Glutamatergic neuron (in vitro differentiated cells): ENCODE results near the gene MRPL51. TPM values are rescaled to one million over a fixed set of nuclear protein-coding genes. Genes with fewer than 3 reads are reported as not detected.

Source experiments
- DNase-seq: peaks from one replicate; pipeline ENCODE4 v3.0.0; 2022
- H3K27ac Mint-ChIP-seq: one replicate; pipeline ENCODE4 v1.8.0; 2020; ENCODE audit warnings: mild to moderate bottlenecking, mixed read lengths, inconsistent platforms; ENCODE audit not compliant: unreplicated experiment
- H3K27me3 Mint-ChIP-seq: one replicate; pipeline ENCODE4 v1.8.0; 2020; ENCODE audit warnings: mild to moderate bottlenecking, moderate library complexity, mixed read lengths, inconsistent platforms; ENCODE audit not compliant: unreplicated experiment
- H3K36me3 Mint-ChIP-seq: one replicate; pipeline ENCODE4 v1.8.0; 2020; ENCODE audit warnings: mild to moderate bottlenecking, mixed read lengths, inconsistent platforms; ENCODE audit not compliant: unreplicated experiment
- H3K4me1 Mint-ChIP-seq: one replicate; pipeline ENCODE4 v1.8.0; 2020; ENCODE audit warnings: mild to moderate bottlenecking, low read depth, mixed read lengths, inconsistent platforms; ENCODE audit not compliant: unreplicated experiment
- H3K4me3 Mint-ChIP-seq: one replicate; pipeline ENCODE4 v1.8.0; 2020; ENCODE audit warnings: mild to moderate bottlenecking, mixed read lengths, inconsistent platforms; ENCODE audit not compliant: unreplicated experiment
- H3K9me3 Mint-ChIP-seq: one replicate; pipeline ENCODE4 v1.8.0; 2020; ENCODE audit warnings: mild to moderate bottlenecking, moderate library complexity, mixed read lengths, inconsistent platforms; ENCODE audit not compliant: unreplicated experiment
- CTCF ChIP-seq: fragments of 200-600 bp; sonication (generic); IDR thresholded peaks from one replicate; pipeline ENCODE4 v1.5.0; 2021; ENCODE audit not compliant: partially characterized antibody, unreplicated experiment
- total RNA-seq: library from RNA; stranded (reverse); fragmentation: NEBNext Ultra II Directional; extraction: Animal tissue kit (Norgen Biotek cat#: 25700); gene quantifications from one replicate; pipeline ENCODE4 v1.2.1, GENCODE V29; 2021; ENCODE audit not compliant: unreplicated experiment

Gene MRPL51
- total RNA-seq, 1 donor from 2014 or later, result 138 TPM

- H3K4me3 Mint-ChIP-seq, result peak within 1 kb of the TSS; percentile 83
- TF ChIP-seq CTCF, result no peak
Observed at GRCh38 chr12:6451348-6452244, 41.5 kb downstream of the MRPL51 start, which contains the start of gene TAPBPL. TSS of gene TAPBPL (plus strand) at chr12:6452042. CDS start at chr12:6452249, 207 bp downstream.

DNA sequence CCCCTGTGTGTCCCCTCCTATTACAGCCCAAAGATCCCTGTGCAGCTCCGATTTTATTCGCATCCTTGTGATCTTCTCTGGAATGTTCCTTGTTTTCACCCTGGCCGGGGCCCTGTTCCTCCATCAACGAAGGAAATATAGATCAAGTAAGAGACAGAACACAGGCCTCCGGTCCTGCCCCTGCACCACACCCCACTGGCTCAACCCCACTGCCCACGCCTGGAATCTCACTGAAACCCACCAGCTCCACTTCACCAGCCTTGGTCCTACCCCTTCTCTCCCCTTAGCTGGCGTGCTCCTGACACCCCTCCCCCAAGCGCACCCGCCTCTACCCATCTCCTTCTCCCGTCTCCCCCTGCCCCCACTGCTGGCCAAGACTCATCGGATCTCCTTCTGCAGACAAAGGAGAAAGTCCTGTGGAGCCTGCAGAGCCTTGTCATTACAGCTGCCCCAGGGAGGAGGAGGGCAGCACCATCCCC is 42.2 kb downstream of the MRPL51 start:
- Mint-ChIP-seq H3K4me3 (peak overlapping the region; percentile 83), H3K36me3 (no peaks in the 10 kb centered on the region)
- DNase-seq, result peak; percentile 37

More at GRCh38 chr12:6451348-6452244, 41.5 kb downstream of the MRPL51 start, which contains the start of gene TAPBPL:
- Mint-ChIP-seq H3K9me3 (peaks cover 13% of the 10 kb centered on the region), H3K4me1 (peaks cover 18% of the 10 kb centered on the region), H3K36me3 (no peaks in the 10 kb centered on the region), H3K27me3 (peaks cover 7% of the 10 kb centered on the region), H3K27ac (peak within 1 kb of the TSS; percentile 97)
- DNase-seq, result peak; percentile 76

GRCh38 chr12:6450091-6450868 is 42.8 kb downstream of the MRPL51 start:
- Mint-ChIP-seq H3K4me3 (peak overlapping the region; percentile 83), H3K9me3 (peaks cover 13% of the 10 kb centered on the region), H3K27ac (peak overlapping the region; percentile 97), H3K36me3 (no peaks in the 10 kb centered on the region), H3K27me3 (peaks cover 7% of the 10 kb centered on the region), H3K4me1 (peaks cover 18% of the 10 kb centered on the region)
- DNase-seq, result no peak
- TF ChIP-seq CTCF, result no peak

More for the DNA sequence above, 42.2 kb downstream of the MRPL51 start:
- H3K27me3 Mint-ChIP-seq, result peaks cover 7% of the 10 kb centered on the region
- peaks cover 18% of the 10 kb centered on the region for H3K4me1 Mint-ChIP-seq
- TF ChIP-seq CTCF, result no peak
- peak overlapping the region; percentile 97 for H3K27ac Mint-ChIP-seq
- peaks cover 13% of the 10 kb centered on the region for H3K9me3 Mint-ChIP-seq

DNA sequence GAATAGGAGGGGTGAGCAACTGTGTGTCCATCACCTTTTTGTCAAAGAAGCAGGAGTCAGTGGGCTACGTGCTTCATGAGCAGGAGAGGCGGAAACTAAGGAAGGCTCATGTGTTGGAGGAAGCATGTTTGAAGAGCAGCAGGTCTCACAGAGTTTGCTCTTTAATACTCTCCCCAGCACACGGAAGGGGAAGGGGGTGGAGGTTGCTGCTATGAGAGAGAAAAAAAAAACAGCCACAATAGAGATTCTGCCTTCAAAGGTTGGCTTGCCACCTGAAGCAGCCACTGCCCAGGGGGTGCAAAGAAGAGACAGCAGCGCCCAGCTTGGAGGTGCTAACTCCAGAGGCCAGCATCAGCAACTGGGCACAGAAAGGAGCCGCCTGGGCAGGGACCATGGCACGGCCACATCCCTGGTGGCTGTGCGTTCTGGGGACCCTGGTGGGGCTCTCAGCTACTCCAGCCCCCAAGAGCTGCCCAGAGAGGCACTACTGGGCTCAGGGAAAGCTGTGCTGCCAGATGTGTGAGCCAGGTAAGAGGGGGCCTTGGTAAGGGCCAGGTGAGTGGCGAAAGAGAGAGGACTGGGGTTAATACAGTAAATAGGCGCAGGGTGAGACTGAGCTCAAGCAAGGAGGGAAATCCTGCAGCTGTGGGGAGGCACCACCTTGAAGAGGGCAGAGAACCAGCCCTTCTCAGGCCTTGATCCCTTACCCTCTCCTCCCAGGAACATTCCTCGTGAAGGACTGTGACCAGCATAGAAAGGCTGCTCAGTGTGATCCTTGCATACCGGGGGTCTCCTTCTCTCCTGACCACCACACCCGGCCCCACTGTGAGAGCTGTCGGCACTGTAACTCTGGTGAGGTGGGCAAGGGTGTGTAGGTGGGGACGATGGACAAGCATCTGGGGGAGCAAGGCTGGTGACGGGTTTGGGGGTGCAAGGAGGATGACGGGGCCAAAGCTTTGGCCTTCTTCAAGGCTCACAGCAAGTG is 48.1 kb downstream of the MRPL51 start, which contains the start of gene CD27:
Gene CD27, plus strand, starts transcription at position 252 of the 985 bp plus-strand sequence. Its CDS starts 141 bp downstream, at position 393.
- no peaks in the 10 kb centered on the region for H3K4me1 Mint-ChIP-seq
- no peak for TF ChIP-seq CTCF
- H3K27me3 Mint-ChIP-seq, result peaks cover 2% of the 10 kb centered on the region
- no peak for DNase-seq
- no peaks in the 10 kb centered on the region for H3K9me3 Mint-ChIP-seq
- no peaks in the 10 kb centered on the region for H3K36me3 Mint-ChIP-seq
- no peak within 1 kb of the TSS for H3K4me3 Mint-ChIP-seq
- no peak within 1 kb of the TSS for H3K27ac Mint-ChIP-seq
